ENCODE results near the gene SGIP1. TPM values are rescaled to one million over a fixed set of nuclear protein-coding genes. Genes with fewer than 3 reads are reported as not detected.

The SGIP1 gene
- total and polyA plus RNA-seq, 2 of the 8 experiments (the other 6 are each of a cell fraction or from before 2014, with no cell fraction given), result 1.4 to 2.1 TPM

GRCh38 chr1:66705110-66705509 lies 171.2 kb downstream of the SGIP1 start (continued):
- TF ChIP-seq HDAC6 (IDR thresholded peaks at IDR 0.05; ENCODE audit: low read depth, low read length) (no peak), E2F6 (IDR thresholded peaks at IDR 0.05) (no peak), ATF3 (IDR thresholded peaks at IDR 0.05; ENCODE audit: insufficient read depth, low read depth, low read length) (no peak)
